Skin epidermis (tissue), 12 donors: ENCODE data around the gene TMEM91.
"Not testable (repeated sequence)": the region's sequence is repeated elsewhere in the genome, so short reads cannot be mapped to it uniquely, and the experiment has no call there.

ENCODE experiments used
- H3K27ac ChIP-seq, 21 experiments: fragments of 200-600 bp; sonication (generic) in 11 of 21; one replicate each; pipeline ENCODE4 v1.5.0; 2020; ENCODE audit warnings: mild to moderate bottlenecking in 3 of 21, inconsistent platforms in 2 of 21, moderate library complexity in 2 of 21
- H3K4me3 ChIP-seq, 7 experiments: fragments of 200-600 bp; sonication (generic) in 2 of 7; one replicate each; pipeline ENCODE4 v1.5.0; 2020; ENCODE audit warnings: inconsistent platforms in 2 of 7, mild to moderate bottlenecking in 2 of 7, moderate library complexity in 1 of 7

Gene TMEM91

GRCh38 chr19:41371119-41371518, 5.2 kb upstream of the TMEM91 start:
- H3K27ac ChIP-seq, H3K4me3 ChIP-seq: not testable (repeated sequence)

- no peak overlapping the region for H3K4me3 ChIP-seq
- H3K27ac ChIP-seq, result no peak overlapping the region
Observed at GRCh38 chr19:41371541-41371940, 4.8 kb upstream of the TMEM91 start.

GRCh38 chr19:41372501-41372900, 3.8 kb upstream of the TMEM91 start:
- Histone ChIP-seq H3K4me3 (no peak overlapping the region), H3K27ac (no peak overlapping the region)

- Histone ChIP-seq H3K27ac (peak overlapping the region in 5 of 21 experiments; percentile 2 to 71 (median 19)), H3K4me3 (no peak overlapping the region)
Observed at GRCh38 chr19:41373993-41374392, 2.3 kb upstream of the TMEM91 start.

GRCh38 chr19:41376998-41377365, 649 bp downstream of the TMEM91 start:
- H3K27ac ChIP-seq, result peak overlapping the region in 18 of 21 experiments; percentile 10 to 88 (median 78)
- peak overlapping the region; percentile 34 to 65 (median 43) for H3K4me3 ChIP-seq

- peak overlapping the region in 10 of 21 experiments; percentile 3 to 88 (median 31) for H3K27ac ChIP-seq
- no peak overlapping the region for H3K4me3 ChIP-seq
Observed at GRCh38 chr19:41377977-41378709, 1.8 kb downstream of the TMEM91 start.

- not testable (repeated sequence) for H3K4me3 ChIP-seq, H3K27ac ChIP-seq
Observed at GRCh38 chr19:41381536-41381935, 5.2 kb downstream of the TMEM91 start.

GRCh38 chr19:41384351-41384750, 8.0 kb downstream of the TMEM91 start:
- H3K27ac ChIP-seq, result no peak overlapping the region

GRCh38 chr19:41386442-41386841, 10.1 kb downstream of the TMEM91 start:
- peak overlapping the region in 17 of 21 experiments; percentile 2 to 78 (median 61) for H3K27ac ChIP-seq

More at GRCh38 chr19:41384351-41384750, 8.0 kb downstream of the TMEM91 start:
- no peak overlapping the region for H3K4me3 ChIP-seq

GRCh38 chr19:41391618-41392017, 15.3 kb downstream of the TMEM91 start:
- no peak overlapping the region for H3K4me3 ChIP-seq
- H3K27ac ChIP-seq, result no peak overlapping the region

More at GRCh38 chr19:41386442-41386841, 10.1 kb downstream of the TMEM91 start:
- H3K4me3 ChIP-seq, result no peak overlapping the region

- Histone ChIP-seq H3K27ac (no peak overlapping the region), H3K4me3 (no peak overlapping the region)
Observed at GRCh38 chr19:41392775-41393174, 16.4 kb downstream of the TMEM91 start.

GRCh38 chr19:41395355-41395754, 19.0 kb downstream of the TMEM91 start:
- Histone ChIP-seq H3K27ac (no peak overlapping the region), H3K4me3 (no peak overlapping the region)

- Histone ChIP-seq H3K27ac (peak within 1 kb of the TSS; percentile 63 to 98 (median 91)), H3K4me3 (peak within 1 kb of the TSS; percentile 68 to 97 (median 87))
Observed at GRCh38 chr19:41397086-41398049, 21.0 kb downstream of the TMEM91 start, which contains the start of the genes BCKDHA and EXOSC5. Gene BCKDHA (plus strand): TSS chr19:41397818. CDS start chr19:41397828, 10 bp downstream. Gene EXOSC5 (minus strand): TSS chr19:41397359. CDS start chr19:41397328, 31 bp downstream.

- Histone ChIP-seq H3K4me3 (peak overlapping the region; percentile 68 to 97 (median 87)), H3K27ac (peak overlapping the region; percentile 63 to 98 (median 91))
Observed at GRCh38 chr19:41398050-41398418, 21.7 kb downstream of the TMEM91 start.

GRCh38 chr19:41398598-41398997, 22.3 kb downstream of the TMEM91 start:
- peak overlapping the region in 14 of 21 experiments; percentile 80 to 98 (median 92) for H3K27ac ChIP-seq
- peak overlapping the region; percentile 68 to 97 (median 87) for H3K4me3 ChIP-seq

GRCh38 chr19:41399091-41399490, 22.8 kb downstream of the TMEM91 start:
- Histone ChIP-seq H3K4me3 (peak overlapping the region in 2 of 7 experiments; percentile 87 to 97), H3K27ac (peak overlapping the region in 1 of 21 experiments; percentile 90)

- H3K4me3 ChIP-seq, result no peak overlapping the region
- H3K27ac ChIP-seq, result peak overlapping the region in 1 of 21 experiments; percentile 12
Observed at GRCh38 chr19:41399525-41399924, 23.2 kb downstream of the TMEM91 start.

GRCh38 chr19:41401483-41401882, 25.1 kb downstream of the TMEM91 start:
- Histone ChIP-seq H3K27ac (peak overlapping the region in 1 of 21 experiments; percentile 16), H3K4me3 (no peak overlapping the region)

- Histone ChIP-seq H3K4me3 (no peak overlapping the region), H3K27ac (no peak overlapping the region)
Observed at GRCh38 chr19:41402010-41402409, 25.7 kb downstream of the TMEM91 start.
